NCI-H82 (cell line): ENCODE results near the gene SLC25A17.
"Not testable (repeated sequence)": the region's sequence is repeated elsewhere in the genome, so short reads cannot be mapped to it uniquely, and the experiment has no call there.

Experiments
- DNase-seq: peaks from one replicate; lab custom pipeline; 2025; lab: John Stamatoyannopoulos, UW

SLC25A17 gene

DNA sequence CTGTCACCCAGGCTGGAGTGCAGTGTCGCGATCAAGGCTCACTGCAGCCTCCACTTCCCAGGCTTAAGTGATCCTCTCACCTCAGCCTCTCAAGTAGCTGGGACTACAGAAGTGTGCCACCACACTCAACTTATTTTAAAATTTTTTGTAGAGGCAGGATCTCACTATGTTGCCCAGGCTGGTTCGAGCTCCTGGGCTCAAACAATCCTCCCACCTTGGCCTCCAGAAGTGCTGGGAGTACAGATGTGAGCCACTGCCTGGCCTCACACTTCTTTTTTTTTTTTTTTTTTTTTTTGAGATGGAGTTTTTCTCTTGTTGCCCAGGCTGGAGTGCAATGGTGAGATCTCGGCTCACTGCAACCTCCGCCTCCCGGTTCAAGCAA is 99.0 kb downstream of the SLC25A17 start:
- not testable (repeated sequence) for DNase-seq
